GM23338 (cell line): ENCODE results near the gene PDS5A. TPM values are rescaled to one million over a fixed set of nuclear protein-coding genes. Genes with fewer than 3 reads are reported as not detected.

Experiments used
- ATAC-seq: fragments of 200-7000 bp; cut with Tn5 transposase; 3 replicates; pipeline ENCODE4 v1.9.1; 2020
- DNase-seq: peaks from one replicate; pipeline ENCODE4 v3.0.0-alpha.2; 2015; ENCODE audit warnings: low spot score
- H2AFZ ChIP-seq: fragments of 200-600 bp; sonication (generic); 2 replicates; pipeline ENCODE4 v1.8.0; 2016; ENCODE audit warnings: antibody characterized with exemption, mild to moderate bottlenecking, moderate library complexity
- H3F3A ChIP-seq: fragments of 200-600 bp; sonication (generic); replicated peaks from 2 replicates; pipeline ENCODE4 v1.8.0; 2017; ENCODE audit warnings: antibody characterized with exemption, mixed run types, low read depth
- H3K27ac ChIP-seq: fragments of 200-600 bp; sonication (generic); 2 replicates; pipeline ENCODE4 v1.6.1; 2016; ENCODE audit warnings: low read depth
- H3K27me3 ChIP-seq: fragments of 200-600 bp; sonication (generic); 2 replicates; pipeline ENCODE4 v1.8.0; 2016; ENCODE audit warnings: mild to moderate bottlenecking, mixed run types, moderate library complexity; ENCODE audit not compliant: insufficient read depth
- H3K36me3 ChIP-seq: fragments of 200-600 bp; sonication (generic); 2 replicates; pipeline ENCODE4 v1.8.0; 2016; ENCODE audit warnings: mild to moderate bottlenecking; ENCODE audit not compliant: insufficient read depth
- H3K4me1 ChIP-seq: fragments of 200-600 bp; sonication (generic); 2 replicates; pipeline ENCODE4 v1.8.0; 2016; ENCODE audit warnings: mild to moderate bottlenecking, moderate library complexity; ENCODE audit not compliant: insufficient read depth
- H3K4me2 ChIP-seq: fragments of 200-600 bp; sonication (generic); 2 replicates; pipeline ENCODE4 v1.7.1; 2017; ENCODE audit warnings: mixed run types
- H3K4me3 ChIP-seq: fragments of 200-600 bp; sonication (generic); 2 replicates; pipeline ENCODE4 v1.6.1; 2016; ENCODE audit warnings: mixed run types
- H3K79me2 ChIP-seq: fragments of 200-600 bp; sonication (generic); replicated peaks from 2 replicates; pipeline ENCODE4 v1.8.0; 2017; ENCODE audit warnings: mild to moderate bottlenecking; ENCODE audit not compliant: insufficient read depth
- H3K9me2 ChIP-seq: fragments of 200-600 bp; sonication (generic); 2 replicates; pipeline ENCODE4 v1.8.0; 2017; ENCODE audit not compliant: insufficient read depth
- H4K20me1 ChIP-seq: fragments of 200-600 bp; sonication (generic); replicated peaks from 2 replicates; pipeline ENCODE4 v1.8.0; 2017; ENCODE audit warnings: mild to moderate bottlenecking; ENCODE audit not compliant: insufficient read depth
- H3K27ac Mint-ChIP-seq: 2 replicates; pipeline ENCODE4 v1.8.0; 2020; ENCODE audit warnings: inconsistent platforms, mild to moderate bottlenecking, moderate library complexity, mixed read lengths
- H3K27me3 Mint-ChIP-seq: 3 replicates; pipeline ENCODE4 v1.8.0; 2022; ENCODE audit warnings: low read depth, mild to moderate bottlenecking, moderate library complexity, mixed read lengths, inconsistent platforms; ENCODE audit not compliant: insufficient read depth, poor library complexity
- H3K36me3 Mint-ChIP-seq: 3 replicates; pipeline ENCODE4 v1.8.0; 2021; ENCODE audit warnings: low read depth, mild to moderate bottlenecking, inconsistent platforms, moderate library complexity, mixed read lengths
- H3K4me1 Mint-ChIP-seq: 3 replicates; pipeline ENCODE4 v1.8.0; 2020; ENCODE audit warnings: mild to moderate bottlenecking, inconsistent platforms, mixed read lengths
- H3K4me3 Mint-ChIP-seq: 3 replicates; pipeline ENCODE4 v1.8.0; 2021; ENCODE audit warnings: moderate library complexity, mild to moderate bottlenecking, inconsistent platforms, mixed read lengths
- H3K9me3 Mint-ChIP-seq: 3 replicates; pipeline ENCODE4 v1.8.0; 2020; ENCODE audit warnings: moderate library complexity, mild to moderate bottlenecking, inconsistent platforms, mixed read lengths
- CREB1 ChIP-seq: fragments of 250-450 bp; sonication (Bioruptor Pico); IDR thresholded peaks from 2 replicates; pipeline ENCODE4 v1.5.0; 2020; ENCODE audit warnings: low read depth, mild to moderate bottlenecking, moderate library complexity
- CTCF ChIP-seq, 2 experiments: fragments of 200-600 bp in 1 of 2; sonication (generic) in 1 of 2; conservative IDR thresholded peaks; 2 replicates each; pipeline versions ENCODE4 v1.5.1 to v1.6.1; 2016 to 2017; ENCODE audit warnings: antibody characterized with exemption in 2 of 2, low read depth in 2 of 2, mild to moderate bottlenecking in 2 of 2, moderate library complexity in 1 of 2
- ETS1 ChIP-seq: IDR thresholded peaks from 2 replicates; pipeline ENCODE4 v1.6.1; 2016; ENCODE audit warnings: antibody characterized with exemption
- EZH2 ChIP-seq: fragments of 200-600 bp; sonication (generic); IDR thresholded peaks from one replicate; pipeline ENCODE4 v1.8.0; 2017; ENCODE audit warnings: antibody characterized with exemption, mild to moderate bottlenecking, low read depth; ENCODE audit not compliant: unreplicated experiment
- EZH2phosphoT487 ChIP-seq: fragments of 200-600 bp; sonication (generic); IDR thresholded peaks from one replicate; pipeline ENCODE4 v1.8.1; 2018; ENCODE audit warnings: antibody characterized with exemption; ENCODE audit not compliant: unreplicated experiment
- JUNB ChIP-seq: IDR thresholded peaks from one replicate; pipeline ENCODE4 v1.6.1; 2016; ENCODE audit warnings: antibody characterized with exemption; ENCODE audit not compliant: unreplicated experiment
- NANOG ChIP-seq: IDR thresholded peaks from 2 replicates; pipeline ENCODE4 v1.6.1; 2016; ENCODE audit warnings: antibody characterized with exemption, borderline replicate concordance
- POLR2AphosphoS5 ChIP-seq: IDR thresholded peaks from 2 replicates; pipeline ENCODE4 v1.6.1; 2016; ENCODE audit warnings: antibody characterized with exemption, low read depth
- REST ChIP-seq: IDR thresholded peaks from one replicate; pipeline ENCODE4 v1.6.1; 2018; ENCODE audit warnings: antibody characterized with exemption; ENCODE audit not compliant: unreplicated experiment
- STAT1 ChIP-seq: IDR thresholded peaks from one replicate; pipeline ENCODE4 v1.6.1; 2016; ENCODE audit warnings: antibody characterized with exemption; ENCODE audit not compliant: unreplicated experiment
- ZNF114 ChIP-seq: fragments of 250-450 bp; sonication (Bioruptor Pico); IDR thresholded peaks from 2 replicates; pipeline ENCODE4 v1.5.0; 2020; ENCODE audit warnings: mild to moderate bottlenecking, moderate library complexity
- ZNF331 ChIP-seq: fragments of 250-450 bp; sonication (Bioruptor Pico); IDR thresholded peaks from 2 replicates; pipeline ENCODE4 v1.5.0; 2020; ENCODE audit warnings: low read depth, mild to moderate bottlenecking, moderate library complexity
- ZNF462 ChIP-seq: fragments of 250-450 bp; sonication (Bioruptor Pico); IDR thresholded peaks from 2 replicates; pipeline ENCODE4 v1.5.0; 2020; ENCODE audit warnings: mild to moderate bottlenecking, moderate library complexity
- polyA plus RNA-seq: library from polyadenylated mRNA; unstranded; fragments of >200 nt; fragmentation: Nextera tagmentation; extraction: Ambion mirVana; gene quantifications from 2 replicates; pipeline ENCODE4 v1.2.1, GENCODE V29; 2016
- total RNA-seq: library from RNA; depleted of rRNA; stranded (reverse); fragments of >200 nt; shearing (Covaris generic); gene quantifications from 2 replicates; pipeline ENCODE4 v1.2.3, GENCODE V29; 2014

Gene PDS5A
- total and polyA plus RNA-seq, 2 experiments from 2014 or later: 22.1 to 91.9 TPM

- Histone ChIP-seq H2AFZ (no peak overlapping the region), H3K4me1 (no peaks in the 10 kb centered on the region), H3K27me3 (no peaks in the 10 kb centered on the region), H4K20me1 (peaks cover 4% of the 10 kb centered on the region; the same call in 1 of the 2 replicates), H3K4me2 (no peak overlapping the region), H3K27ac (peak overlapping the region; percentile 62; the same call in 1 of the 2 replicates), H3K9me2 (no peaks in the 10 kb centered on the region), H3F3A (no peaks in the 10 kb centered on the region), H3K4me3 (no peak overlapping the region), H3K36me3 (peaks cover 5% of the 10 kb centered on the region; the same call in 1 of the 2 replicates), H3K79me2 (no peaks in the 10 kb centered on the region)
- no peak overlapping the region for H3K4me3 Mint-ChIP-seq
- peaks cover 48% of the 10 kb centered on the region for H3K36me3 Mint-ChIP-seq
- DNase-seq (no peak), ATAC-seq (no peak)
- TF ChIP-seq REST: no peak
- TF ChIP-seq CREB1: no peak
- TF ChIP-seq ETS1: no peak
- no peak for TF ChIP-seq ZNF331
- TF ChIP-seq JUNB: no peak
- TF ChIP-seq ZNF462 (CRISPR knock-in tag): no peak
- no peak for TF ChIP-seq EZH2phosphoT487
- TF ChIP-seq NANOG: no peak
- TF ChIP-seq POLR2AphosphoS5: no peak
- no peak for TF ChIP-seq EZH2
- no peak for TF ChIP-seq STAT1
- TF ChIP-seq ZNF114 (CRISPR knock-in tag): no peak
- TF ChIP-seq CTCF (conservative IDR thresholded peaks at IDR 0.05; ENCODE audit: low read depth in 2 of 2): no peak
- no peaks in the 10 kb centered on the region for H3K4me1 Mint-ChIP-seq
- peaks cover 1% of the 10 kb centered on the region for H3K27me3 Mint-ChIP-seq
- H3K9me3 Mint-ChIP-seq: no peaks in the 10 kb centered on the region
- H3K27ac Mint-ChIP-seq: no peak overlapping the region
Observed at GRCh38 chr4:39852636-39853035, 125.1 kb downstream of the PDS5A start.
